Naive B cell (primary cell): ENCODE measurements around the gene C16orf92. TPM values are rescaled to one million over a fixed set of nuclear protein-coding genes. Genes with fewer than 3 reads are reported as not detected.
"Not testable (repeated sequence)": the region's sequence is repeated elsewhere in the genome, so short reads cannot be mapped to it uniquely, and the experiment has no call there.

Experiments used
- ATAC-seq, 2 donors: fragments of 150-1000 bp; cut with Tn5 transposase; 2 replicates each; pipeline ENCODE4 v1.10.0; 2021; ENCODE audit warnings: low read depth in 2 of 2, mild to moderate bottlenecking in 2 of 2, moderate library complexity in 2 of 2
- DNase-seq: peaks from one replicate; pipeline ENCODE4 v3.0.0; 2022
- H3K27ac Mint-ChIP-seq, 6 donors: one replicate each; pipeline ENCODE4 v1.8.0; 2020 to 2022; ENCODE audit warnings: mild to moderate bottlenecking in 6 of 6, mixed read lengths in 6 of 6, moderate library complexity in 5 of 6, inconsistent platforms in 2 of 6
- H3K27me3 Mint-ChIP-seq, 3 donors: one replicate each; pipeline ENCODE4 v1.8.0; 2021 to 2022; ENCODE audit warnings: mixed read lengths in 3 of 3, mild to moderate bottlenecking in 1 of 3
- H3K36me3 Mint-ChIP-seq, 2 donors: one replicate each; pipeline ENCODE4 v1.8.0; 2020 to 2022; ENCODE audit warnings: mixed read lengths in 2 of 2, inconsistent platforms in 1 of 2, mild to moderate bottlenecking in 1 of 2
- H3K4me1 Mint-ChIP-seq, 3 donors: one replicate each; pipeline ENCODE4 v1.8.0; 2020 to 2022; ENCODE audit warnings: mixed read lengths in 3 of 3, inconsistent platforms in 1 of 3, mild to moderate bottlenecking in 1 of 3, moderate library complexity in 1 of 3
- H3K4me3 Mint-ChIP-seq, 8 donors: one replicate each; pipeline ENCODE4 v1.8.0; 2020 to 2022; ENCODE audit warnings: mild to moderate bottlenecking in 8 of 8, mixed read lengths in 8 of 8, moderate library complexity in 8 of 8, inconsistent platforms in 2 of 8
- H3K9me3 Mint-ChIP-seq, 7 donors: one replicate each; pipeline ENCODE4 v1.8.0; 2020 to 2022; ENCODE audit warnings: mixed read lengths in 7 of 7, mild to moderate bottlenecking in 5 of 7, inconsistent platforms in 2 of 7, moderate library complexity in 1 of 7
- polyA plus RNA-seq, 6 donors: library from polyadenylated mRNA; unstranded; fragments of 300-500 nt; fragmentation: Illumina TruSeq; gene quantifications; one replicate each; pipeline ENCODE4 v1.2.3, GENCODE V29; 2021; ENCODE audit warnings: low read depth in 6 of 6

The C16orf92 gene
- polyA plus RNA-seq, 6 donors from 2014 or later, result not detected

DNA sequence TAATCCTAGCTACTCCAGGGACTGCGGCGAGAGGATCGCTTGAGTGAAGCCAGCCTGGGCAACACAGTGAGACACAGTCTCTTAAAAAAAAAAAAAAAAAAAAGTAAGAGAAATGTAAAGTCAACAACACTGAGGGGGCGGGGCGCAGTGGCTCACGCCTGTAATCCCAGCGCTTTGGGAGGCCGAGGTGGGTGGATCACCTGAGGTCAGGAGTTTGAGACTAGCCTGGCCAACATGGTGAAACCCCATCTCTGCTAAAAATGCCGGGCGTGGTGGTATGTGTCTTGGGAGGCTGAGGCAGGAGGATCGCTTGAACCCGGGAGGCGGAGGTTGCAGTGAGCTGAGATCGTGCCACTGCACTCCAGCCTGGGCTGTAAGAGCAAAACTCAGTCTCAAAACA, 10.4 kb upstream of the C16orf92 start:
- Mint-ChIP-seq H3K27me3 (peaks cover 8 to 40% (median 28%) of the 10 kb centered on the region in 3 donors), H3K4me1 (peaks cover 13 to 17% (median 17%) of the 10 kb centered on the region in 3 donors), H3K4me3 (peak overlapping the region in 3 of 8 donors; percentile 49 to 83 (median 60))
- not testable (repeated sequence) for H3K36me3 Mint-ChIP-seq, H3K27ac Mint-ChIP-seq, H3K9me3 Mint-ChIP-seq, DNase-seq, ATAC-seq

DNA sequence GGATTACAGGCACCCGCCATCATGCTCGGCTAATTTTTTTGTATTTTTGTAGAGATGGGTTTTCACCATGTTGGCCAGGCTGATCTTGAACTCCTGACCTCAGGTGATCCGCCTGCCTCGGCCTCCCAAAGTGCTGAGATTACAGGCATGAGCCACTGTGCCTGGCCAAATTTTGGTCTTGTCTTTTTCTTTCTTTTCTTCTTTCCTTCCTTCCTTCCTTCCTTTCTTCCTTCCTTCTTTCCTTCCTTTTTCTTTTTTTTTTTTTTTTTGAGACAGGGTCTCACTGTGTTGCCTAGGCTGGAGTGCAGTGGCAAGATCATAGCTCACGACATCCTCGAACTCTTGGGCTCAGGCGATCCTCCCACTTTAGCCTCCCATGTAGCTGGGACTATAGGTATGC, 7.5 kb upstream of the C16orf92 start:
- not testable (repeated sequence) for ATAC-seq, H3K9me3 Mint-ChIP-seq

DNA sequence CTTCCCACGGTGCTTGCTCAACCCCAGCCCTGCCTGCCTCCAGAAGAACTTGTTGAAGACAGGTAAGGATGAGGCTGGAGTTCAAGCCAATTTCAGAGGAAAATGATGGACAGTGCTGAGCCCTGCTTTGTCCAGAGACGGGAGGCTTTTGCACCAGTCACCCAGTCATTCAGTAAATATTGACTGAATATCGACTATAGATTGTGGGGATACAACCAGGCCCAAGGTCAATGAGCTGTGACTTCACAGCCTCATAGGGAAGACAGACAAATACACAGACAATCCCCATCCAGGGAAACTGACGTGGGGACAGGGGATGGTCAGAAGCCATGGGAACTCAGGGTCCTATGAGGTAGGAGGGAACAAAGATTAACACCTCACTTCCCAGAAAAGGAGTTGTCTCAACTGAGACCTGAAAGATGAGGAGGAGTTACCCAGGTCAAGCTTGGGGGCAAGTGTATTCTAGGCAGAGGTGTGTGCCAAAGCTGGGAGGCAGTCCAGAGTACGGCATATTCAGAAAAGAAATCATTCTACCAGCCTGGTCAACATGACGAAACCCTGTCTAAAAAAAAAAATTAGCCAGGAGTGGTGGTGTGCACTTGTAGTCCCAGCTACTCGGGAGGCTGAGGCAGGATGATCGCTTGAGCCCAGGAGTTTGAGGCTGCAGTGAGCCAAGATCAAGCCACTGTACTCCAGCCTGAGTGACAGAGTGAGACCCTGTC, 6.3 kb upstream of the C16orf92 start:
- peaks cover 6 to 15% (median 8%) of the 10 kb centered on the region in 3 donors for H3K27me3 Mint-ChIP-seq
- no peaks in the 10 kb centered on the region for H3K36me3 Mint-ChIP-seq

More for the DNA sequence above, 7.5 kb upstream of the C16orf92 start:
- H3K4me3 Mint-ChIP-seq, H3K27ac Mint-ChIP-seq, DNase-seq, H3K36me3 Mint-ChIP-seq: not testable (repeated sequence)
- H3K27me3 Mint-ChIP-seq, result peaks cover 8 to 21% (median 11%) of the 10 kb centered on the region in 3 donors
- H3K4me1 Mint-ChIP-seq, result peaks cover 8 to 18% (median 12%) of the 10 kb centered on the region in 3 donors

DNA sequence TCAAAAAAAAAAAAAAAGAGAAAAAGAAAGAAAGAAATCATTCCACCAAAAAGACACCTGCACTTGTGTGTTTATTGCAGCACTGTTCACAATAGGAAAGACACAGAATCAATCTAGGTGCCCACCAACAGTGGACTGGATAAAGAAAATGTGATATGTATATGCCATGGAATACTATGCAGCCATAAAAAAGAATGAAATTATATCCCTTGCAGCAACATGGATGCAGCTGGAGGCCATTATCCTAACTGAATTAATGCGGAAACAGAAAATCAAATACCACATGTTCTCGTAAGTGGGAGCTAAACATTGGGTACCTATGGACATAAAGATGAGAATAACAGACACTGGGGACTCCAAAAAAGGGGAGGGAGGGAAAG, 5.7 kb upstream of the C16orf92 start:
- Mint-ChIP-seq H3K27me3 (peaks cover under 1 to 10% (median 4%) of the 10 kb centered on the region in 3 donors), H3K27ac (no peak overlapping the region), H3K9me3 (no peaks in the 10 kb centered on the region), H3K36me3 (no peaks in the 10 kb centered on the region), H3K4me3 (no peak overlapping the region), H3K4me1 (peaks cover 11 to 23% (median 12%) of the 10 kb centered on the region in 3 donors)
- ATAC-seq (no peak), DNase-seq (no peak)

More for the DNA sequence above, 6.3 kb upstream of the C16orf92 start:
- Mint-ChIP-seq H3K4me1 (peaks cover 14 to 27% (median 16%) of the 10 kb centered on the region in 3 donors), H3K9me3 (no peaks in the 10 kb centered on the region), H3K27ac (no peak overlapping the region), H3K4me3 (no peak overlapping the region)
- no peak for DNase-seq
- ATAC-seq, result no peak

DNA sequence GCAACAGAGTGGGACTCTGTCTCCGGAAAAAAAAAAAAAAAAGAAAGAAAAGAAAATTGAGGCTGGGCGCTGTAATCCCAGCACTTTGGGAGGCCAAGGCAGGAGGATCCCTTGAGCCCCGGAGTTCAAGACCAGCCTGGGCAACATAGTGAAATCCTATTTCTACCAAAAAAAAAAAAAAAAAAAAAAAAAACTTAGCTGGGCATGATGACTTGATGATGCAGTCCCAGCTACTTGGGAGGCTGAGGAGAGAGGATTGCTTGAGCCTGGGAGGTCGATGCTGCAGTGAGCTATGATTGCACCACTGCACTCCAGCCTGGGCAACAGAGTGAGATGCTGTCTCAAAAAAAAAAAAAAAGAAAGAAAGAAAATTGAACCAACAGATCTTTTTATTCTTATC, 5.1 kb upstream of the C16orf92 start:
- not testable (repeated sequence) for DNase-seq, H3K9me3 Mint-ChIP-seq, H3K27me3 Mint-ChIP-seq, ATAC-seq, H3K4me3 Mint-ChIP-seq, H3K36me3 Mint-ChIP-seq, H3K27ac Mint-ChIP-seq
- H3K4me1 Mint-ChIP-seq, result peaks cover 11 to 18% (median 12%) of the 10 kb centered on the region in 3 donors

DNA sequence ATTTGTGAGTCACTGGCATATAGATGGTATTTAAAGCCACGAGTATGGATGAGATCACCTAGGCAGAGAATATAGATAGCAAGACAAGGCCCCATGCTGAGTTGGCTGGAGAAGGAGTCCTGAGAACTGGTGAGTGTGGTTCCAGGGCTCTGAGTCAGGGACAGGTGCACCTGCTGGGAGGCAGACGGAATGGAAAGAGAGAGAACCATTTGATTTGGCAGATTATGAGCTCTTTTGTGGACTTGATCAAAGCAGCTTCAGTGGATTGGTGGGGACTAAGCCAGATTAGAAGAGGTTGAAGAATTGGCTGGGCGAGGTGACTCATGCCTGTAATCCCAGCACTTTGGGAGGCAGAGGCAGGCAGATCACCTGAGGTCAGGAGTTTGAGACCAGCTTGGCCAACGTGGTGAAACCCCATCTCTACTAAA, 4.3 kb upstream of the C16orf92 start:
- no peaks in the 10 kb centered on the region for H3K36me3 Mint-ChIP-seq
- peaks cover 11 to 15% (median 12%) of the 10 kb centered on the region in 3 donors for H3K4me1 Mint-ChIP-seq
- peaks cover 0 to 17% (median 0%) of the 10 kb centered on the region in 3 donors for H3K27me3 Mint-ChIP-seq
- peak overlapping the region in 2 of 8 donors; percentile 22 to 63 for H3K4me3 Mint-ChIP-seq
- H3K9me3 Mint-ChIP-seq, result no peaks in the 10 kb centered on the region
- no peak for ATAC-seq
- DNase-seq, result no peak
- H3K27ac Mint-ChIP-seq, result no peak overlapping the region

DNA sequence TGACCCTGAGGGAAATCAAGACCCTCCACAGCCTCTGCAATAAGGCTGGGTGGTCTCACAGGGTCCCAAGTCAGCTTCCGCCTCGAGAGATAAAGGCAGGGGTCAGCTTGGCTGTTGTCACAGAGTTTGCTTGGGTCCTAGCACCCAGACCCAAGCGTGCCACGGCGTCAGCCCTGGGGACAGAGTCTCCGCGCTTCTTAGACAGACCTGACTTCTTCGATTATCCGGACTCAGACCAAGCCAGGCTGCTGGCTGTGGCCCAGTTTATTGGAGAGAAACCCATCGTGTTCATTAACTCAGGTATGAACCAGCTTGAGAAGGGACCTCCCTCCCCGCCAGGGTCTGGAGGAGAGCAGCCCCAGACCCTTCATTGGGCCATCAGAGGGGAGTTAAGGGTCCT, 588 bp downstream of the C16orf92 start:
- Mint-ChIP-seq H3K9me3 (no peaks in the 10 kb centered on the region), H3K36me3 (peaks cover 0 to 15% of the 10 kb centered on the region in 2 donors), H3K27me3 (peaks cover 17 to 42% (median 24%) of the 10 kb centered on the region in 3 donors), H3K27ac (peak overlapping the region in 1 of 6 donors; percentile 33), H3K4me3 (no peak overlapping the region), H3K4me1 (peaks cover 12 to 16% (median 15%) of the 10 kb centered on the region in 3 donors)
- ATAC-seq (no peak), DNase-seq (no peak)

DNA sequence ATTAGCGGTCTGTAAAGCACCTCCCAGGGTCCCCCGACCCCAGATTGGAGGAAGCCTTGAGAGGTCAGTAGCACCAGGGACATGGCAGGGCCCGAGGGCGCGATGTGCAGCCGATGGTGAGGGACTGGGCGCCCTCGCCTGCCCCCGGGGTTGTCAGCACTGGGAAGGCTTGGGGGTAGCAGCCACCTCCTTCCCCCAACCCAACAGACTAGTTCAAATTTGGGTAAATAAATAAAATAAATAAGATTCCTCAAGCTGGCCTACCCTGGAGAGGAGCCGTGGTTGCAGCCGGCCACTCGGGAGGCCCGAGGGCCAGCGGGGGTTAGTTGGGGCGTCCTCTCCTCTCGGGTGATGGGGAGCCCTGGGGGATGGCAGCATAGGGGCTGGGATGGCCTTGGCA, 1.5 kb downstream of the C16orf92 start:
- peaks cover 12 to 21% (median 15%) of the 10 kb centered on the region in 3 donors for H3K4me1 Mint-ChIP-seq
- peak overlapping the region in 1 of 8 donors; percentile 76 for H3K4me3 Mint-ChIP-seq
- H3K9me3 Mint-ChIP-seq, result no peaks in the 10 kb centered on the region
- peaks cover 22 to 50% (median 32%) of the 10 kb centered on the region in 3 donors for H3K27me3 Mint-ChIP-seq
- DNase-seq (no peak), ATAC-seq (no peak)
- peak overlapping the region in 1 of 6 donors; percentile 68 for H3K27ac Mint-ChIP-seq
- H3K36me3 Mint-ChIP-seq, result peaks cover 0 to 15% of the 10 kb centered on the region in 2 donors

DNA sequence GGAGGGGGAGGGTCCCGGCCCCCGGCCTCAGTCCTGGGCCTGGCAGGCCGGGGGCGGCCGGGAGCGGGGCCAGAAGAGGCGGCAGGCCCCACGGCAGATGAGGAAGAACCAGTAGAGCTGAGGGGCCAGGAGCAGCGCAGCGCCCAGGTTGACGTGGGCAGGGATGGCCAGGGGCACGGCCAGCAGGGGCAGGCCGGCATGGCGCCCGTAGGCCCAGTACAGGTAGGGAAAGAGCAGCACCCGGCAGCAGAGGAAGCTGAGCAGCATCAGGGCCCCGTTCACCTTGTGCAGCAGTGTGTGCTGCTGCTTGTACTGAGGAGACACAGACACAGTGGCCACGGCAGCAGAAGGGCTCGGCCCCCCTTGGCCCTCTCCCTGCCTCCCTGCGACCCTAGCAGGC, 2.2 kb downstream of the C16orf92 start:
- H3K4me3 Mint-ChIP-seq, result no peak overlapping the region
- peaks cover 0 to 15% of the 10 kb centered on the region in 2 donors for H3K36me3 Mint-ChIP-seq
- peaks cover 17 to 28% (median 18%) of the 10 kb centered on the region in 3 donors for H3K4me1 Mint-ChIP-seq
- peaks cover 29 to 57% (median 39%) of the 10 kb centered on the region in 3 donors for H3K27me3 Mint-ChIP-seq
- H3K9me3 Mint-ChIP-seq, result peaks cover 0 to 1% (median 0%) of the 10 kb centered on the region in 7 donors
- no peak for DNase-seq
- H3K27ac Mint-ChIP-seq, result no peak overlapping the region
- ATAC-seq, result no peak

DNA sequence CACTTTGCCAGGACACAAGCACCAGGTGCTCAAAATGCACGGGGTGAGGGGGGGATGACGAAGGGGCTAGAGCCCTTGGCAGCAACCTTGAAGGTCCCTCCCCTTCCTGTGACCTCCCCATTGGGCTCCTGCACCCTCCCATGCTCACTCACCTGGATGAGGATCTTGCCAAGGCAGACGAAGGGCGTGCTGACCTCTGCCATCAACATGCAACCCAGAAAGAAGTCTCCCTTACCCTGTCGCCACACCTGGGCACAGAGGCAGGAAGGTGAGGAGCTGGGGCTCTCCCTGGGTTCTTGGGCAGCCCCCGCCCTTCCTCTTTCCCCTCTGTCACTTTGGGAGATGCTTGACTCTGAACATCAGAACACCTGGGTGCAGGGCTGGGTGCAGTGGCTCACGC, 2.6 kb downstream of the C16orf92 start:
- Mint-ChIP-seq H3K9me3 (peaks cover 0 to 1% (median 0%) of the 10 kb centered on the region in 7 donors), H3K4me1 (peaks cover 15 to 31% (median 21%) of the 10 kb centered on the region in 3 donors), H3K4me3 (peak overlapping the region in 1 of 8 donors; percentile 23), H3K27ac (no peak overlapping the region), H3K36me3 (peaks cover 0 to 15% of the 10 kb centered on the region in 2 donors), H3K27me3 (peaks cover 30 to 61% (median 43%) of the 10 kb centered on the region in 3 donors)
- DNase-seq (no peak), ATAC-seq (no peak)

DNA sequence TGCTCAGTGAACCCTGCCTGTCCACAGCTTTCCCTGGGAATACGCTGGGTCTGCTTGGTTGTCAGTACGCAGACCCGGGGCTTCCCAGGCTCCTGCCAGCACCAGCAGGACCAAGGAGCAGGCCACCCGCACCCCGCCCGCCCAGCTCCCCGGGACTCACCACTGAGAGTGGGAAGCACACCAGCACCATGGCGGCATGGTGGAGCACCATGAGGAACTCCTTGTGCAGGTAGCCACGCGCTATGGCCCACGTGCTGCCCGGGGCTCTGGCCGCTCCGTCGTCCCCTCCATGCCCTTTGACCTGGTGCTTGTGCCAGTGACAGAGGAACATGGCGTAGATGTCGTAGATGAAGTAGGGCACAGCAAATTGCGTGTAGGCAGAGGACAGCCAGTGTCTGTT, 3.5 kb downstream of the C16orf92 start:
- Mint-ChIP-seq H3K36me3 (peaks cover 0 to 15% of the 10 kb centered on the region in 2 donors), H3K4me3 (no peak overlapping the region), H3K4me1 (peaks cover 8 to 28% (median 12%) of the 10 kb centered on the region in 3 donors), H3K9me3 (peaks cover 0 to 1% (median 0%) of the 10 kb centered on the region in 7 donors), H3K27me3 (peaks cover 32 to 65% (median 50%) of the 10 kb centered on the region in 3 donors), H3K27ac (no peak overlapping the region)
- DNase-seq, result no peak
- no peak for ATAC-seq

DNA sequence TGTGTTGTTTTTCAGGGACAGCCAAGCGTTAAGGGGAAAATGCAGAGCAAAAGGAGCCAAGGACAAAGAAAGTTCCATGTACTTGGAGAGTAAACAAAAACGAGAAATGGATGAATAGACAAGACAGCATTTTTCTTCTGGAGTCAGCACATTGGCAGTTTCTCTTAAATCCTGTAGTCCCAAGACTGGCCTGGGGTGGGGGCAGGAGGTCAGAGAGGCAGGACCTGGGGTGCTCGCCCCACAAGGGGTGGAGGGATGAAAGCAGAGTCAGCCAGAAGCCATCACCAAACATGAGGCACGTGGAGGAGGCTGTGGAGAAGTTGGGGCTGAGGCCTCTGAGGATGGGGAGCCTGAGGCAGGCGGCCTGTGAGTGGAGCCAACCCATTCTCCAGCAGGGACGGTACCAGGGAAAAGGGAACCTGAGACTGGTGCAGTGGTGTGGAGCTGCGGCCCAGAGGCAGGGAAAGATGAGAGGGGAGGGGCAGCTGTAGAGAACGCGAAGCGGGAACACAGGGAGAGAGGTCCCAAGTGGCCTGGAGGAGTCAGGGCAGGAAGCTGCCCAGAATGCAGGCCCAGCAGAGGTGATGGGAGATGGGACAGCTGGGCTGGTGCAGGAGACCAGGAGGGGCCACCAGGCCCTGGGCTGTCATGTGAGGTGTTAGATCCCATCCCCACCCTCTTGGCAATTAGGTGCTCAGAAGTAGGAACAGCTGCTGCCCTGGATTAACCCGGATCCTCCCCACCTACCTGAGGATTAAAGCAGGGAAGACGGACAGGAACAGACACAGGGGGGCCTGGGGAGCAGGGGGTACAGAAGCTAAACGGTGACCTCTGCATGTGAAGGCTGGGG, 4.8 kb downstream of the C16orf92 start:
- Mint-ChIP-seq H3K4me1 (peaks cover 9 to 32% (median 13%) of the 10 kb centered on the region in 3 donors), H3K9me3 (peaks cover 0 to 1% (median 0%) of the 10 kb centered on the region in 7 donors), H3K27ac (no peak overlapping the region), H3K36me3 (peaks cover 0 to 15% of the 10 kb centered on the region in 2 donors), H3K4me3 (peak overlapping the region in 2 of 8 donors; percentile 22 to 35), H3K27me3 (peaks cover 40 to 77% (median 61%) of the 10 kb centered on the region in 3 donors)
- ATAC-seq, result no peak
- DNase-seq, result no peak

DNA sequence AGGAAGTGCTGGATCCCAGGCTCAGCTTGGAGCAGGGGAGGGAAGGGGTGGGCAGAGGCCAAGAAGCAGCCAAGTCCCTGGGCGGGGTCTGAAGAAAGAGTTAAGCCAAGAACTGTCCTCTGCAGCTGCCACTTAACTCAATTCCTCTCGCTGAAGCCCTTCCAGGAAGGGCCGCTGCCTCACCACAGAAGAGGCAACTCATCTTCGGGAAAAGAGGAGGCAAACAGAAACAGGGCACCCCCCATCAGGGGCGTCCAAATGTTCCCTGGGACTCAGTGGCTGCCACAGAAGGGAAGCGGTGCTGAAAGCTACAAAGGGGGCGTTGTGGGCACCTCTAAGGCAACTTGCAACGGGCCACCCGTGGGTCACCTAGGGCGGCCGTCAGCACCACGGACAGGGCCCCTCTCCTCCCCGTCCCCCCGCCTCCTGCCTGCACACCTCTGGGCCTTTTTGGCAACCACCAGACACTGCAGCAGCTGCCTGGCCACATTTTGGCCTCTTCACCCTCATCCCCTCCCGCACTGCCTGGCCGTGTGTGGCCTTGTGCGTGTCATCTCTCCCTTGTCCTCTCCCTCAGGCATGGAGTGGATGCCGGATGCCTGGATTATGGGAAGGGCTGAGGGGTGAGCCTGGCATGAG, 5.6 kb downstream of the C16orf92 start:
- peaks cover 44 to 74% (median 61%) of the 10 kb centered on the region in 3 donors for H3K27me3 Mint-ChIP-seq
- peaks cover 0 to 1% (median 0%) of the 10 kb centered on the region in 7 donors for H3K9me3 Mint-ChIP-seq
- peaks cover 0 to 15% of the 10 kb centered on the region in 2 donors for H3K36me3 Mint-ChIP-seq
- no peak overlapping the region for H3K4me3 Mint-ChIP-seq
- H3K27ac Mint-ChIP-seq, result no peak overlapping the region
- peaks cover 9 to 32% (median 13%) of the 10 kb centered on the region in 3 donors for H3K4me1 Mint-ChIP-seq
- ATAC-seq, result peak; percentile 21 to 25
- no peak for DNase-seq
